LNCaP clone FGC (cell line): ENCODE measurements around the gene RAB39A.
"Not testable (repeated sequence)": the region's sequence is repeated elsewhere in the genome, so short reads cannot be mapped to it uniquely, and the experiment has no call there.

Source experiments
- DNase-seq: peaks from one replicate; pipeline ENCODE4 v3.0.0-alpha.2; 2011; ENCODE audit warnings: low read depth
- H3K4me3 ChIP-seq: 2 replicates; pipeline ENCODE4 v1.5.1; 2011; ENCODE audit warnings: mild to moderate bottlenecking, low read depth, low read length, control low read depth
- TF ChIP-seq, protein P1 (sequence below): IDR thresholded peaks from 2 replicates; pipeline ENCODE4 v1.5.1; 2012; ENCODE audit warnings: mild to moderate bottlenecking; ENCODE audit not compliant: control insufficient read depth, insufficient read depth; ENCODE audit errors: extremely low read depth

RAB39A gene, protein sequence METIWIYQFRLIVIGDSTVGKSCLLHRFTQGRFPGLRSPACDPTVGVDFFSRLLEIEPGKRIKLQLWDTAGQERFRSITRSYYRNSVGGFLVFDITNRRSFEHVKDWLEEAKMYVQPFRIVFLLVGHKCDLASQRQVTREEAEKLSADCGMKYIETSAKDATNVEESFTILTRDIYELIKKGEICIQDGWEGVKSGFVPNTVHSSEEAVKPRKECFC

DNA sequence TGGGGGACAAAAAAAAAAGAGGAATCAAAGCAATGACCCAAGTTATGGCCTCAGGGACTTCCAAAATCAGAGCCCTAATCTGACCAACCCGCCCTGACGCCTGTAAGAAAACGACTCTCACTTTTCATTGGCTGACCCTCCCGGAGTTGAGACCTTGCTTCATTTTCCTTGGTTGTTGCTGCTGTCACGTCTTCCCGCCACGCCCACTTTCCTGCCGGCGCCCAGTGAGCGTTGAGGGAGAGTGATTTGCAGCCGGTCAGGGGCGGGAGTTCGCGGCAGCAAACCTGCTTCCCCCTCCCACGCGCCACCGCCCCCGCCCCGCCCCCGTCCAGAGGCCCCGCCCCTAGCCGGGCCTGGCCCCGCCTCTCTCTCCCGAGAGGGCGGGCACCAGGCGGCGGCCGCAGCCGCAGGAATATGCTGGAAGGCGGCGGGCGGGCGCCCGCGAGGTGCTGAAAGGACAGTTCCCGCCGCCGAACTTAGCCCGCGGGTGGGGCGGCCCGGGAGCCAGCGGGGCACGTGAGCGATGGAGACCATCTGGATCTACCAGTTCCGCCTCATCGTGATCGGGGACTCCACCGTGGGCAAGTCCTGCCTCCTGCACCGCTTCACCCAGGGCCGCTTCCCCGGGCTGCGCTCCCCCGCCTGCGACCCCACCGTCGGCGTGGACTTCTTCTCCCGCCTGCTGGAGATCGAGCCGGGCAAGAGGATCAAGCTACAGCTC is at the start of gene RAB39A:
RAB39A (plus strand) TSS at position 403 of the 721 bp plus-strand sequence; CDS start at position 524, 121 bp downstream.
- peak; percentile 91 for DNase-seq
- peak within 1 kb of the TSS; percentile 36 for H3K4me3 ChIP-seq
- TF ChIP-seq, protein P1, sequence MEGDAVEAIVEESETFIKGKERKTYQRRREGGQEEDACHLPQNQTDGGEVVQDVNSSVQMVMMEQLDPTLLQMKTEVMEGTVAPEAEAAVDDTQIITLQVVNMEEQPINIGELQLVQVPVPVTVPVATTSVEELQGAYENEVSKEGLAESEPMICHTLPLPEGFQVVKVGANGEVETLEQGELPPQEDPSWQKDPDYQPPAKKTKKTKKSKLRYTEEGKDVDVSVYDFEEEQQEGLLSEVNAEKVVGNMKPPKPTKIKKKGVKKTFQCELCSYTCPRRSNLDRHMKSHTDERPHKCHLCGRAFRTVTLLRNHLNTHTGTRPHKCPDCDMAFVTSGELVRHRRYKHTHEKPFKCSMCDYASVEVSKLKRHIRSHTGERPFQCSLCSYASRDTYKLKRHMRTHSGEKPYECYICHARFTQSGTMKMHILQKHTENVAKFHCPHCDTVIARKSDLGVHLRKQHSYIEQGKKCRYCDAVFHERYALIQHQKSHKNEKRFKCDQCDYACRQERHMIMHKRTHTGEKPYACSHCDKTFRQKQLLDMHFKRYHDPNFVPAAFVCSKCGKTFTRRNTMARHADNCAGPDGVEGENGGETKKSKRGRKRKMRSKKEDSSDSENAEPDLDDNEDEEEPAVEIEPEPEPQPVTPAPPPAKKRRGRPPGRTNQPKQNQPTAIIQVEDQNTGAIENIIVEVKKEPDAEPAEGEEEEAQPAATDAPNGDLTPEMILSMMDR: no peak

DNA sequence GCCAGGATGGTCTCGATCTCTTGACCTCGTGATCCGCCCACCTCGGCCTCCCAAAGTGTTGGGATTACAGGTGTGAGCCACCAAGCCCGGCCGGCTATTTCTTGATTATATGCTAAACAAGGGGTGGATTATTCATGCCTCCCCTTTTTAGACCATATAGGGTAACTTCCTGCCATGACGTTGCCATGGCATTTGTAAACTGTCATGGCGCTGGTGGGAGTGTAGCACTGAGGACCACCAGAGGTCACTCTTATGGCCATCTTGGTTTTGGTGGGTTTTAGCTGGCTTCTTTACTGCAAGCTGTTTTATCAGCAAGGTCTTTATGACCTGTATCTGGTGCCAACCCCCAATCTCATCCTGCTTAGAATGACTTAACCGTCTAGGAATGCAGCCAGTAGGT is 46.8 kb upstream of the RAB39A start:
- not testable (repeated sequence) for DNase-seq, H3K4me3 ChIP-seq

DNA sequence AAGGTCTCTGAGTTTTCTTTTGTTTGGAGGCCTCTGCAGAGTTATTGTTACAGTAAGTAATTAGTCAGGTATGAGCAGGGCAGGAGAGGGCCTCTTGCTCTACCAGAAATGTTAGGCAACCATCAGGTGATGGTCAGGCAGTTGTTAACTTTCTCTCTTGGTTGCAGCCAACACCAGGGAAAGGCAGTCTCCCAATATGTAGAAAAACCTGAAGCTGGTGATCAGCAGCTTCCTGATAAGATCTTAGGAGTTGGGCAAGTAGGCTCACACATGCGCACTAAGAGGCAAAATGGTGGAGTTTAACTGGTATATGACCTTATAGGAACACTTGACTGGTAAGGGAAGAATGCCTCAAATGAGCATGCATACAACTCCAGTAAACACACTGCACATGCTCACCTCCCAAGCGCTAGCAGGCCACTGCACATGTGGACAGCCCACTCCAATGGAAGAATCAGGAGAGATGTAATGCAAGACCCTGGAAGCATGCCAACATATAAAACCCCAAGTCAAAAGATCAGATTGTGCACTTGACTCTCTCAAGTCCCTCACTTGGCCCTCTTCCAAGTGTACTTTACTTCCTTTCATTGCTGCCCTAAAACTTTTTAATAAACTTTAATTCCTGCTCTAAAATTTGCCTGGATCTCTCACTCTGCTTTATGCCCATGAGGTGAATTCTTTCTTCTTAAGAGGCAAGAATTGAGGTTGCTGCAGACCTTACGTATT is 46.0 kb upstream of the RAB39A start:
- H3K4me3 ChIP-seq: no peak overlapping the region
- no peak for DNase-seq
- TF ChIP-seq, protein P1: no peak

DNA sequence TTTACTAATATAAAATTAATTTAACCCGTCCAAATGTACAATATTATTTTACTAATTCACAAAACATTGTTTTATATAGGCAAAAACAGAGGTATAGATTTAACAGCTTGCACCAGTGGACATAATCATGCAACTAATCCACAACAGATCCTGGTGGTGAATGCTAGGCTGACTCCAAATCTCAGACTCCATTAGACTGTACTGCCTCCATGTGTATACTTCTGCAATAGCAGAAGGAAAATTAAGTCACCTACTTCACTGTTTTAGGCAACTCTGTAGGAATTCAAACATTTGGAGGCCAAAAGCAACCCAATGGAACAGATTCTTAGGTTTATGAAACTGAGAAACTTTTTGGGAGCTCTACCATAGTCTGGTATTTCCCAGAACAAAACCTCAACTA is 30.0 kb upstream of the RAB39A start:
- DNase-seq: peak; percentile 33
- TF ChIP-seq, protein P1: peak; percentile 65
- no peak overlapping the region for H3K4me3 ChIP-seq

DNA sequence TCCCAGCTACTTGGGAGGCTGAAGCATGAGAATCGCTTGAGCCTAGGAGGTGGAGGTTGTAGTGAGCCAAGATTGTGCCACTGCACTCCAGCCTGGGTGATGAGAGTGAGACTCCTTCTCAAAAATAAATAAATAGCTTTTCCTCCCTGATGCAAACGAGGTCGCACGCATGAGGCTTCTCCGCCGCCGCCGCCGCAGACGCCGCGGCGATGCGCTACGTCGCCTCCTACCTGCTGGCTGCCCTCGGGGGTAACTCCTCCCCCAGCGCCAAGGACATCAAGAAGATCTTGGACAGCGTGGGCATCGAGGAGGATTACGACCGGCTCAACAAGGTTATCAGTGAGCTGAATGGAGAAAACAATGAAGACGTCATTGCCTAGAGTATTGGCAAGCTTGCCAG is 20.0 kb upstream of the RAB39A start:
- DNase-seq: no peak
- no peak overlapping the region for H3K4me3 ChIP-seq
- TF ChIP-seq, protein P1: no peak

DNA sequence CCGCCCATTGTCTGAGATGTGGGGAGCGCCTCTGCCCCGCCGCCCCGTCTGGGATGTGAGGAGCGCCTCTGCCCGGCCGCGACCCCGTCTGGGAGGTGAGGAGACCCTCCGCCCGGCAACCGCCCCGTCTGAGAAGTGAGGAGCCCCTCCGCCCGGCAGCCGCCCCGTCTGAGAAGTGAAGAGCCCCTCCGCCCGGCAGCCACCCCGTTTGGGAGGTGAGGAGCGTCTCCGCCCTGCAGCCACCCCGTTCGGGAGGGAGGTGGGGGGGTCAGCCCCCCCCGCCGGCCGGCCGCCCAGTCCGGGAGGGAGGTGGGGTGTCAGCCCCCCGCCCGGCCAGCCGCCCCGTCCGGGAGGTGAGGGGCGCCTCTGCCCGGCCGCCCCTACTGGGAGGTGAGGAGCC is 15.8 kb upstream of the RAB39A start:
- not testable (repeated sequence) for DNase-seq, H3K4me3 ChIP-seq

DNA sequence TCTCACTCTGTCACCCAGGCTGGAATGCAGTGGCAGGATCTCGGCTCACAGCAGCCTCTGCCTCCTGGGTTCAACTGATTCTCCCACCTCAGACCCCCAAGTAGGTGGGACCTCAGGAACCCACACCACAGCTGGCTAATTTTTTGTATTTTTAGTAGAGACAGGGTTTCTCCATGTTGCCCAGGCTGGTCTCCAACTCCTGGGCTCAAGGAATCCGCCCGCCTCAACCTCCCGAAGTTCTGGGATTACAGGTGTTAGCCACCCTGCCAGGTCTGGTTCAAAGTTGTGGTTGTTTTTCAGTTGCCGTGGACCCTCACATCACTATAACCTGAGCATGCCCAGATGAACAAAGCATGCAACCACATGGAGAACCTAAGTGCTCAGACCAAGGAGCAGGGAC is 13.0 kb upstream of the RAB39A start:
- no peak for DNase-seq
- no peak overlapping the region for H3K4me3 ChIP-seq
- TF ChIP-seq, protein P1: no peak
